Renal cortex interstitium (tissue), 11 donors: ENCODE results near the gene PTCH2. TPM values are rescaled to one million over a fixed set of nuclear protein-coding genes. Genes with fewer than 3 reads are reported as not detected.

Experiments used
- DNase-seq, 11 donors: peaks; one replicate each; pipeline ENCODE4 v3.0.0-alpha.2; 2013; ENCODE audit warnings: low read depth in 9 of 11, low spot score in 4 of 11; ENCODE audit errors: extremely low read depth in 1 of 11
- polyA plus RNA-seq, 3 donors: library from polyadenylated mRNA; unstranded; fragments of 120-200 nt; gene quantifications; one replicate each; pipeline ENCODE4 v1.2.1, GENCODE V29; 2013; ENCODE audit not compliant: insufficient read length in 3 of 3

PTCH2 gene
- polyA plus RNA-seq, 3 donors = 3.8 to 6.6 (median 5.5) TPM

- DNase-seq = no peak
These were observed 56.1 kb downstream of the PTCH2 start for GRCh38 chr1:44786841-44787426.

DNA sequence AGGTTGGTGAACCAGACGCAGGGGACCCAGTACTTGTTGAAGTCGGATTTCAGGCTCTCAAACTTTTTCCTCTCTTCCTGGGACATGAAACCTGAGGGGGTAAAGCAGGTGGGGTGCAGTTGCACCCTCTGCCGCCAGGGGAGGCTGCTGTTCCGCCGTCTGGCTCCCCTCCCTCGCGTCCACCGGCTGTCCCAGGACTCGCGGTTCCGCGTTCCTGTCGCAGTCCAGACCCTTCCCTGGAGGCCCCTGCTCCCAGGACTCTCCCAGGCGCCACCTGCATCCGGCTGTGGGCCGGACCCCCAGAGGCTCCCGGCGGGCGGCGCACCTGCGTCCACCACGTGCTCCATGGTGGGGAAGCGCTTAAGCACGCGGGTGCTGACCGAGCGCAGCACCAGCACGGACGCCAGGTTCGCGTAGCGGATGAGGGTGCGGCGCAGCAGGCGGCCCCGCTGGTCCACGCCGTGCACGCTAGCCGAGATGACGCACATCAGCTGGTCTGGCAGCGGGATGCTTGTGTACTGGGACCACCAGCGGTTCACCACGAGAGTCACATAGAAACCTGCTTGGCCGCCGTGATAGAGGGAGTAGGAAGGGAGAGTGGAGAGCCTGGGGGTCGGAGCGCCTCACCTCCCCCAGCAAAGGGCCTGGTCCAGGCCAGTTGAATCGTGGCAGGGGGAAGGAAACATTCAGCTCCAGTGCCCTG, 56.8 kb downstream of the PTCH2 start:
- DNase-seq = peak in 2 of 11 donors; percentile 72 to 74

- no peak for DNase-seq
These were observed 57.4 kb downstream of the PTCH2 start for GRCh38 chr1:44785501-44786137.

GRCh38 chr1:44785029-44785380, 58.0 kb downstream of the PTCH2 start:
- DNase-seq = no peak

DNA sequence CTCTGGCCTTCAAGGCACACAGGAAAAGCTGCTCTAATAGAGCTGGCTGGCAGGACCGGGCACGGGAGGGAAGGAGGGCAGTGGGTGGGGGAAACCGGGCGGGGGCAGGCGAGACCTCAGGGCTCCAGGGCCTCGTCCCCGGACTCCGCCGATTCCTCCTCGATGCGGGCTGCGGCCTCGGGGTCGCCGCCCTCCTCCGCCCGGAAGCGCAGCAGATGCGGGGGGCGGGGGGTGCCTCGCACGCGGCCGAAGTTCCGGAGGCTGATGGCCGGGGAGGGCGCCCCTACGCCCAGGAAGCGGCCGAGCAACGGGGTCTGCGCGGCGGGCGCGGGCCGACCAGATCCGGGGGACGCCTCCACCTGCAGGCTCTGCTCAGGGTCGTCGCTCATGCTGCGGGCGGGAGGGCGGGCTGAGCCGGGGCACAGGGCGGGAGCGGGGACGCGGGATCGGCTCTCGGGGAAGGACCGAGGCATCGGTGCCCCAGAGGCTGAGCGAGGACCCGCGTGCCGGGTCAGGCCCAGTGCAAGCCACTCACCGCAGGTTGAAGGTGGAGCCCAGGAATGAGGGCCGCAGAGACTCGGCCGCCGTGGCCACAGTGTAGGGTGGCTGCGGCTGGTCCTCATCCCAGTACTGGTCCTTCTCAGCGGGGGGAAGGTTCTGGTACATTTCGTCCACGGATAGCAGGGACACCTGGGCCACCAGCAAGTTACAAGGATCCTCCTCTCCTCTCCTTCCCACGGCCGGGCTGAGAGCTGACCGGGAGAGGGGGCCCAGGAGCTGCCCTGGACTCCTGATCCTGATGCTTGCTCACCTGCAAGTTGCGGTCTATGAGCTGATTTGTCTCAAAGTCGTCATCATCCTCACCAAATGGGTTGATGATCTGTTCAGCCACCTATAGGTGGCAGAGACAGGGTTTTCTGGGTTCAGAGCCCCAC, 58.7 kb downstream of the PTCH2 start:
- DNase-seq = no peak

- no peak for DNase-seq
These were observed 59.4 kb downstream of the PTCH2 start for GRCh38 chr1:44783697-44784093.

DNA sequence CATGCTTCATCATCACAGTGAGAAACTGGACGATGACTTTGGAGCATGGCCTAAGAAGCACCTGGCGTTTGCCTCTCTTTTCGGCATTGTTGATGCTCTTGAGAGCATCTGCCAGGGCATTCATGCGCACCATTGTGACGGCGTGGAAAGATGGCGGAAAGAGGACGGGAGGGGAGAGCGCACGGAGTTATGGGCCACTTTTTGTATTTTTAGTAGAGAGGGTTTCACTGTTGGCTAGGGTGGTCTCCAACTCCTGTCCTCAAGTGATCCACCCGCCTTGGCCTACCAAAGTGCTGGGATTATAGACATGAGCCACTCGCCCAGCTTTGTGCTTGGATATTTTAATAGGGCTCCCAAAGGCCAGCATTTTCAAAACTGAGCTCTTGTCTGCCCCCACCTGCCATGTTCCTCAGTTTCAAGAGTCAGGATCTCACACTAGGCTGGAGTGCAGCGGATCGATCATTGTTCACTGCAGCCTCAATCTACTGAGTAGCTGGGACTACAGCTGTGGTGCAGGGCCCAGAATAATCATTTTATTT, 62.4 kb downstream of the PTCH2 start:
- no peak for DNase-seq

GRCh38 chr1:44778705-44779576, 64.1 kb downstream of the PTCH2 start:
- DNase-seq = no peak

DNA sequence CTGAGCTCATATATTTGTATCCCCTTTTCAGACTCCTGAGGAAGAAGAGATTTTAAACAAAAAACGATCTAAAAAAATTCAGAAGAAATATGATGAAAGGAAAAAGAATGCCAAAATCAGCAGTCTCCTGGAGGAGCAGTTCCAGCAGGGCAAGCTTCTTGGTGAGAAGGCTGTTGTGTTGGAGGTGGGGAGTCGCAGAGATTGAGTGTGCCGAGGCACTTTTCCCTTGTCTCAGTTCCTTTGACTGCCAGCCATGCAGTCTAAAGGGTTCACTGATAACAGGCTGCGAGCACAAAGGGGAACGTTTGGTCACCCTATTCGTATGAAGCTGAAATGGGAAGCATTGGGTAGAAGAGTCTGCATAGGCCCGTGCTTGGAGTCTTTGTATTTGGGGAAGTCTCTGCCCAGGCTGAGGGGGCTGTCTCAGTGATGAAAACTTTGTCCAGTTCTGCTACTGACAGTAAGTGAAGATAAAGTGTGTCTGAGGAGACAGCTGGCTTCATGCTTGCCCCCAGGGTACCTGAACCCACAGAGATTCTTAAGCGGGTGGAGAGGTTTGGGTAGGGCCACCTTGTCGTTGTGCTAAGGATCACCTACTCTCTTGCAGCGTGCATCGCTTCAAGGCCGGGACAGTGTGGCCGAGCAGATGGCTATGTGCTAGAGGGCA, 65.0 kb downstream of the PTCH2 start:
- DNase-seq = no peak

DNA sequence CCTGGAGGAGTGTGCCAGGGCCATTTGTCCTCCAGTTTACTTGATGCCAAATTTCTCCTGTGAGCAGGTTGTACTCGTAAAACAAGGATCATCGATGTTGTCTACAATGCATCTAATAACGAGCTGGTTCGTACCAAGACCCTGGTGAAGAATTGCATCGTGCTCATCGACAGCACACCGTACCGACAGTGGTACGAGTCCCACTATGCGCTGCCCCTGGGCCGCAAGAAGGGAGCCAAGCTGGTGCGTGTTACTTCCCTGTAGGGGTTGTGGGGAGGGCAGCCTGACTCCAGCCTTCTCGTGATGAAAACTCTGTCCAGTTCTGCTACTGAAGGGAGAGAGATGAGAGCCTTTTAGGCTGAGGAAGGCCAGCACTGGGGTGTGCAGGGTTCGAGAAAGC, 65.5 kb downstream of the PTCH2 start:
- DNase-seq = no peak

DNA sequence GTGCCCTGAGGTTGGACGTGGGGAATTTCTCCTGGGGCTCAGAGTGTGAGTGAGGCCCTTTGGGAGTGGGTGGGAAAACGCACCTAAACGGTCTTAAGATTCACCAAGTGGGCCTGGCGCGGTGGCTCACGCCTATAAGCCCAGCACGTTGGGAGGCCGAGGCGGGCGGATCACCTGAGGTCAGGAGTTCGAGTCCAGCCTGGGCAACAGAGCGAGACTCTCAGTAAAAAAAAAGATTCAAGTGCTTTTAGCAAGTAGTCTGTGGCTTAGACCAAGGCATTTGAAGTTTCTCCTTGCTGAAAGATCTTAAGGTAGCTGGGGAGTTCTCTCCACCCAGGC, 66.4 kb downstream of the PTCH2 start:
- DNase-seq = no peak

DNA sequence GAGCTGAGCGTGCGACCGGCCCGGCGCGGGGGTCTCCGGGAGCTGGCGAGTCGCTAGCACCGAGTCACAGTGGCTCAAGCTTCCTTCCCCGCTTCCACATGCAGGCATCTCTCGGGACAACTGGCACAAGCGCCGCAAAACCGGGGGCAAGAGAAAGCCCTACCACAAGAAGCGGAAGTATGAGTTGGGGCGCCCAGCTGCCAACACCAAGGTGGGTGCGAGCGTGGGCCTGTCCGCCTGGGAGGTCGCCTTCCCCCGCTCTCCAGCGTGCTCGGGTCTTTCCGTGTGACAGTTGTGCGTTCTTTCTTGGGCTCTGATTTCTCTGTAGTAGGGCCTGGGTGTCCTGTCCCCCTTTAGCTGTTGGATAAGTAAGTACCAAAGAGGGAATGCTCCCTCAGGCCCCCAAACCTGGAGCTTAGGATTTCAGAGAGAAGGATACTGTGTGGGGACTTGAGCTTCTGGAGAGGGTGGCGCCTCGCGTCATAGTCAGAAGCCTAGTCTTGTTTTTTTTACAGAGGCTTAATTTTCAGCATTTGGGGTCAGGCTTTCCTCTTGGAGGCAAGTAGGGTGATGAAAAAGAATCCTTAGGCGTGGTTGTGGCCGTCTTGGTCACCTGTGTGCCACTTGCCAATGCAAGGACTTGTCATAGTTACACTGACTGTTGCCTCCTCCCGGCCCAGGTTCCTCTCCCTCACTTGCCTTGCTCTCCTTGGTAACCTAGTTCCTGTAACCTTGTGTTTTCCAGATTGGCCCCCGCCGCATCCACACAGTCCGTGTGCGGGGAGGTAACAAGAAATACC, 66.9 kb downstream of the PTCH2 start:
- no peak for DNase-seq

- peak; percentile 89 to 96 (median 93) for DNase-seq
These were observed 67.7 kb downstream of the PTCH2 start, which contains the start of gene RPS8 for GRCh38 chr1:44775078-44775929. RPS8 (plus strand) TSS chr1:44775540; CDS start chr1:44775597, 57 bp downstream.
